Stimulated activated CD4-positive, alpha-beta T cell treated with anti-CD3 and anti-CD28 coated beads, TNF-alpha, amount 100 ng/mL, for 1 hour (primary cell): ENCODE measurements around the gene DENND5B.
"Not testable (repeated sequence)": the region's sequence is repeated elsewhere in the genome, so short reads cannot be mapped to it uniquely, and the experiment has no call there.

Source experiments
- DNase-seq, 3 donors: peaks; one replicate each; pipeline ENCODE4 v3.0.0-alpha.2; 2020; ENCODE audit warnings: low read depth in 3 of 3, low spot score in 1 of 3

DENND5B gene

DNA sequence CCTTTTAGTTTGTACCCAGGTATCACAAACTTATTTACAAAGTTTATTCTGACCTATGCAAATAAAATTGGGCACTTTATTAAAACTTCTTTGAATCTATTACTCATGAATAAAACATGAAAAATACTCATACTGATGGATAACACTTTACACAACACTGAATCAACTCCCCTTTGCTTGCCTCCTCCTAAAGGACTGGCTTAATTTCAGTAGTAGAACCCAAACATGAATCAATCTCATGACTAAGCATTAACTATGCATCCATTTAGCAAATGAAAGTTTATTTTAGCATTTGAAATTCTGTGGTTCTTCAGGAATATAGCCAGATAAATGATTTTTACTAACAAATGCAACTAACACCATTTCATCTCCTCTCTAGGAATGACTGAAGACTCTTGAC is 32.4 kb downstream of the DENND5B start:
- no peak for DNase-seq

DNA sequence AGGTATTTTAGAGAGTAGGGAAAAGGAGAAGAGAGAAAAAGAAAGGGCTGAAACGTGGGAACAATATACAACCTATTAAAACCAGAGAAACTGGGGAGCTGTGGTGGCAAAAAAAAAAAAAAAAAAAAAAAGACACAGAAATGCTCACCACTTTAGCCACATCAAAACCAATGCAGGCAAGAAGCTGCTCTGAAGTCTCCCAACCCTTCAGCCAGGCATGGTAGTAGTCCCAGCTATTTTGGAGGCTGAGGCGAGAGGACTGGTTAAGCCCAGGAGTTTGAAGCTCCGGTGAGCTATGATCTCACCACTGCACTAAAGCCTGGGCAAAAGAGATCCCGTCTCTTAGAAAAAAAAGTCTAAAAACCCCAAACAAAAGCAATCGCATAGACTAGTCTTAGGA is 33.2 kb downstream of the DENND5B start:
- no peak for DNase-seq

DNA sequence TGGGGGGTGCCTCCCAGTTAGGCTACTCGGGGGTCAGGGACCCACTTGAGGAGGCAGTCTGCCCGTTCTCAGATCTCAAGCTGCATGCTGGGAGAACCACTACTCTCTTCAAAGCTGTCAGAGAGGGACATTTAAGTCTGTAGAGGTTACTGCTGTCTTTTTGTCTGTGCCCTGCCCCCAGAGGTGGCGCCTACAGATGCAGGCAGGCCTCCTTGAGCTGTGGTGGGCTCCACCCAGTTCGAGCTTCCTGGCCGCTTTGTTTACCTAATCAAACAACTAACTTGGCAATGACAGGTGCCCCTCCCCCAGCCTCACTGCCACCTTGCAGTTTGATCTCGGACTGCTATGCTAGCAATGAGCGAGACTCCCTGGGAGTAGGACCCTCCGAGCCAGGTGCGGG is 35.5 kb downstream of the DENND5B start:
- DNase-seq: not testable (repeated sequence)

DNA sequence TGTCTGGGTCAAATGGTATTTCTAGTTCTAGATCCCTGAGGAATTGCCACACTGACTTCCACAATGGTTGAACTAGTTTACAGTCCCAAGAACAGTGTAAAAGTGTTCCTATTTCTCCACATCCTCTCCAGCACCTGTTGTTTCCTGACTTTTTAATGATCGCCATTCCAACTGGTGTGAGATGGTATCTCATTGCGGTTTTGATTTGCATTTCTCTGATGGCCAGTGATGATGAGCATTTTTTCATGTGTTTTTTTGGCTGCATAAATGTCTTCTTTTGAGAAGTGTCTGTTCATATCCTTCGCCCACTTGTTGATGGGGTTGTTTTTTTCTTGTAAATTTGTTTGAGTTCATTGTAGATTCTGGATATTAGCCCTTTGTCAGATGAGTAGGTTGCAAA is 40.3 kb downstream of the DENND5B start:
- not testable (repeated sequence) for DNase-seq

DNA sequence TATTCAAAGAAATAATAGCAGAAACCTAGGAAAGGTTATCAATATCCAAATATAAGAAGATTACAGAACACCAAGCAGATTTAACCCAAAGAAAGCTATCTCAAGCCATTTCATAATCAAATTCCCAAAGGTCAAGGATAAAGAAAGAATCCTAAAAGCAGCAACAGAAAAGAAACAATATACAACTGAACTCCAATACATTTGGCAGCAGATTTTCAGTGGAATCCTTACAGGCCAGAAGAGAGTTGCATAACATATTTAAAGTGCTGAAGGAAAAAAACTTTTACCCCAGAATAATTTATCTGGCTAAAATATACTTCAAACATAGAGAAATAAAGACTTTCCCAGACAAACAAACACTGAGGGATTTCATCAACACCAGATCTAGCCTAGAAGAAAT is 54.3 kb downstream of the DENND5B start:
- no peak for DNase-seq

DNA sequence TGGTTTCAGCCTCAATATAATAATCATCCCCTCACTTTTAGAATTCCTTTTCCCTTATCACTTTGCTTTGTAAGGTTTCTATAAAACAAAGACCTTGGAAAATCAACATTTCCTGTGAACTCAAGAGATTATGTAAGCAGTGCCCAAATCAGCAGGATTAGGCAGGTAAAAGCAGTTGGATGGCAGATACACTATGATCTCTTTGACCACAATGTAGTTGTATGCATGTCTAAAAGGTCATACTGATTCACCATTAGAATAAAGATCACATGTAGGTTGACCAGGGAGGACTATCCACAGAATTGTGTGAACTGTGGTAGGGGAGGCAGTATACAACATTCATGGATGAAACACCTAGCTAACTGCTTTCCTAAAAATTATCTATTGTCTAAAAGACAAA is 57.5 kb downstream of the DENND5B start:
- no peak for DNase-seq

DNA sequence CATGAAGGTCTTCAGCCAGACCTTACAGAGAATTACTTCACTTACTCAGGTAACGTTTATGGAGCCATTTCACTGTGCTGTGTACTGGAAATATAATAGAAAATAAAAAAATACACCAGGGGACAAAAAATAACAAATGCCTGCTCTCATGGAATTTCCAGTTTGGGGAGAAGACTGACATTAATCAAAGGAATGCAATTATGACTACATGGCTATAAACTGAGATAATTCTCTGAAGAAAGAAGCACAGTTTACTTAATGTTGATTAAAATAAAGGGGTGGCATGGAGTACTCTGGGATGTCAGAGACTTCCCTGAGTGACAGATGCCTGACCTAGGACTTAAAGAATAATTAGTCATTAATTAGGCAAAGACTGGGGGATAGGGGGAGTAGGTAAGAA is 59.0 kb downstream of the DENND5B start:
- DNase-seq: no peak

DNA sequence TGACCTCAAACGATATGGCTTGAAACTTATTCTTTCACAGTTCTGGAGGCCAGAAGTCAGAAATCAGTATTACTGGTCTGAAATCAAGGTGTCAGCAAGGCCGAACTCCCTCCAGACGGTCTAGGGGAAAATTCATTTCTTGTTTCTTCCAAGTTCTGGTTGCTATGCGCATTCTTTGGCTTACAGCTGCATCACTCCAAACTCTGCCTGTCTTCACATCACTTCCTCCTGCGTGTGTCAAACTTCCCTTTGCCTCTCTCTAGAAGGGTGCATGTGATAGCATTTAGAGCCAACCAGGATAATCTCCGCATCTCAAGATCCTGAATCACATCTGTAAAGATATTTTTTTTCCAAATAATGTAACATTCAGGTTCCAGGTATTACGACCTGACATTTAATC is 62.8 kb downstream of the DENND5B start:
- DNase-seq: no peak

DNA sequence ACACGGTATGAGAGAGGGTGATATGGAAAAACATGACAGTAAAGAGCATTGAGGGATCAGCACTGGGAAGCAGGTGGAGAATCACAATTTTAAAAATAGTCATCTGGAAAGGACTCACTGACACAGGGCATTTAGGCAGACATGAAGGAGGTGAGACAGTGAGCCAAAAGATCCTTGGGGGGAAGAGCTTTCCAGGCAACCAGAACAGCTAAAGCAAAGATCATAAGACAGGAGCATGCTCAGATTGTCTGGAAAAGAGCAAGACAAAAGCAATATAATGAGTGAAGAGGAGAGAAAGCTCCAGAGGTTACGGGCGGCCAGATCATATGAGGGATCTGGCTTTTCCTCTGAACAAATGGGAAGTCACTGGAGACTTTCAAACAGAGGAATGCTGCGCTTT is 63.9 kb downstream of the DENND5B start:
- DNase-seq: no peak

DNA sequence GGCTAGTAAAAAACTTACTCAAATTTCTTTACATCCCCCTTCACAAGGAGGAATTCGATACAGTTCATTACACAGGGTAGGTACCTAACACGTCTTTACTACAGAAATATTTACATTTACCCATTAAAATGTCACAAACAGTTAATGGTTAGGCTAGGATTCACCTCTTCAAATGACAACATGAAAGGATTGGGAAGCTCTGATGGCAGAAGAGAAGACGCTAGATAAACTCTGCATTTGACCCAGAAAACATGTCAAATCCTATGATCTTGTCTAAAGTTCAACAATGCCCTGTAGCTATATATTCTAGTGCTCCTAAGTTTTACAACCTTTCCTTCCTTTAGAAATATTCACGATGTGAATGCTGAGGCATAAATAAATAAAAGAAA is 64.8 kb downstream of the DENND5B start:
- no peak for DNase-seq

DNA sequence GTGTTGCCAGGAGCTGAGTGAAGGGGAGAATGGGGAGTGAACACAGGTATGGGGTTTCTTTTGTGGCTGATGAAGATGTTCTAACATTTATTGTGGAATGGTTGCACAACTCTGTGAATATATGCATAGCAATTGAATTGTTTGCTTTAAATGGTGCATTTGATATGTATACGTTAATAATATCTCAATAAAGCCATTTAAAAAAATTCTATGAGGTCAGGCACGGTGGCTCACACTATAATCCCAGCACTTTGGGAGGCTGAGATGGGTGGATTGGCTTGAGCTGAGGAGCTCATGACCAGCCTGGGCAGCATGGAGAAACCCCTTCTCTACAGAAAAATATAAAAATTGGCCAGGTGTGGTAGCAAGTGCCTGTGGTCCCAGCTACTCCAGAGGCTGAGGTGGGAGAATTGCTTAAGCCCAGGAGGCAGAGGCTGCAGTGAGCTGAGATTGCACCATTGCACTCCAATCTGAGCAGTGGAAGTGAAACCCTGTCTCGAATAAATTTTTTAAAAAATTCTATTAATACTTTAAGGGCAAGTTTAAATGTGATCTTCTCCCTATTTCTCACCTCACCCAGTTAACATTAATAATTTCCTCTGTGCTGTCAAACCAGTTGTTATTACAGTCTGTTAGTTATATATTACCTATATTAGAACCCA is 65.3 kb downstream of the DENND5B start:
- no peak for DNase-seq

DNA sequence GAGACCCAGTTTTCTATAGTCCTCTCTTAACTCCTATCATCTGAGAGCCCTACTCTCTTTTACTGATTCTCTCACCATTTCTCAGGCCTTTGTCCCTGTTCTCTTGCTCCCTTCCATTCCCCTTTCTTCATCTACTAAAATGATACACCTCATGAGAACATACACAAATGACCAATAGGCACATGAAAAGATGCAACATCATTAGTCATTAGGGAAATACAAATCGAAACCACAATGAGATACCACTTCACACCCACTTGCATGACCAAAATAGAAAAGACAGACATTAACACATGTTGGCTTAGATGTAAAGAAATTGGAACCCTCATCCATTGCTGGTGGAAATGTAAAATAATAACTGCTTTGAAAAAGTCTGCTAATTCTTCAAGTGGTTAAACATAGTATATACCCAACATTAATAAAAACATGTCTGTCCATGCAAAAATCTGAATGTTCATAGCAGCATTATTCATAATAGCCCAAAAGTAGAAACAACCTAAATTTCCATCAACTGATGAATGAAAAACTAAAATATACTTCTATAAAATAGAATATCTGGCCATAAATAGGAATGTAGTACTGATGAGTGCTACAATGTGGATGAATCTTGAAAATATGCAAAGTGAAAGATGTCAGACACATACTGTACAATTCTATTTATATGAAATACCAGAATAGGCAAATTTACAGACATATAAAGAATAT is 66.0 kb downstream of the DENND5B start:
- no peak for DNase-seq

DNA sequence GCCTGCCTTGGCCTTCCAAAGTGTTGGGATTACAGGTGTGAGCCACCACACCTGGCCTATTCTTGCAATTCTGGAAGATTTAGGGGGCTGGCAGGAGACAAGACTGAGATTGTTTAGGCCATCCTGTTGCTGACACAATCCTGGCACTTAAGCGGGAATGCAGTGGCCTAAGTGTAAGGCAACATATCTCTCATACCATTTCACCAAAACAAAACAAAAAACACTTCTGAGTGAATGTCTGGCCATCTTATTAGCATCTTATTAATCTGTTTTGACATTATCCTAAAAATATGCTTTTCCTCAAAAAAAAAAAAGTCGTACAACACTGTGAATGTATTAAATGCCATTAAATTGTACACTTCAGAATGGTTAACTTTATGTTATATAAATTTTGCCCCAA is 67.6 kb downstream of the DENND5B start:
- DNase-seq: no peak

DNA sequence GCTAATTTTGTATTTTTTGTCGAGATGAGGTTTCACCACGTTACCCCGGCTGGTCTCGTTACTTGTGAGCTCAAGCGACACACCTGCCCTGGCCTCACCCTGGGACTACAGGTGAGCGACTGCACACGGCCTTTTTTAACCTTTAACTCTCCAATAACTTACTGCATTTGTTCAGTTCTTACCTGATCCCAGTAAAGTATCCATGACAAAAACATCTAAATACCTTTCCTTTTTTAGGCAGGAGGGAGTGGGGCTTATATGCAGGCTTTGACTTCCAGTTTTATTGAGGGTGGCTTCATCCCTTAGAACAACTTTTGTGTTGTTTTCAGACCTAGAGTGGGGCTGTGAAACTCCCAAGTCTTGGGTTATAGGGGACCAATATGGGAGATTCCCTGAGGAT is 68.3 kb downstream of the DENND5B start:
- DNase-seq: no peak

DNA sequence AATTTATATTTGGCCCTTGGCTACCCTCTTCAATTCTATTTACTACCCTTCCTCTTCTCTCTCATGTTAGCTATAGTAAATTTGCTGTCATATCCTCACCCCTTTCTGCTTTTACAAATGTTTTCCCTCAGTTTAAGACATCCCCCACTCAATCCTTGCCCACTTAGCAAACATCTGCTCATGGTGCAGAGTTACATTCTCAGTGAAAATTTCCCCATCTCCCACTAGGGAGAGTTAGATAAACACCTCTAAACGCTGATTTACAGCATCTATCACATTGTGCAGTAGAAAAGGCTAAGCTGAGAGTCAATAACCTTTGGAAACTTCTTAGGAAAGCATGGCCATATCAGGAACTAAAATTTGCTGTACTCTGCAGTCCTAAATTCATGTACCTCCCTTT is 69.0 kb downstream of the DENND5B start:
- no peak for DNase-seq

DNA sequence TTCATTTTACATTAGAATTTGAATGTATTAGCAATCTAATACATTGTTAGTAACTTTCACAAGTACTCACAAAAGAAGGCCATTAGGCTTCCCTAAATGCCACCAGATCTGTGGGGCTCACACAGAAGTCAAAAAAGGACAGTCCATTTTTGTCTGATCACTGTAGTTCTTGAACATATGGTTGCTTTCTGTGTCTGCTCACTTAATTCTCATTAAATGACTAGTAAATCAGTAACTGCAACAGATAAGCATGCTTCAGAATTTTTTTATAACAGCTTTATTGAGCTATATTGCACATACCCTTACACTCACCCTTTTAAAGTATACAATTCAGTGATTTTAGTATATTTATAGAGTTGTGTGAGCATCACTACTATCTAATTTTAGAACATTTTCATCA is 71.4 kb downstream of the DENND5B start:
- no peak for DNase-seq

DNA sequence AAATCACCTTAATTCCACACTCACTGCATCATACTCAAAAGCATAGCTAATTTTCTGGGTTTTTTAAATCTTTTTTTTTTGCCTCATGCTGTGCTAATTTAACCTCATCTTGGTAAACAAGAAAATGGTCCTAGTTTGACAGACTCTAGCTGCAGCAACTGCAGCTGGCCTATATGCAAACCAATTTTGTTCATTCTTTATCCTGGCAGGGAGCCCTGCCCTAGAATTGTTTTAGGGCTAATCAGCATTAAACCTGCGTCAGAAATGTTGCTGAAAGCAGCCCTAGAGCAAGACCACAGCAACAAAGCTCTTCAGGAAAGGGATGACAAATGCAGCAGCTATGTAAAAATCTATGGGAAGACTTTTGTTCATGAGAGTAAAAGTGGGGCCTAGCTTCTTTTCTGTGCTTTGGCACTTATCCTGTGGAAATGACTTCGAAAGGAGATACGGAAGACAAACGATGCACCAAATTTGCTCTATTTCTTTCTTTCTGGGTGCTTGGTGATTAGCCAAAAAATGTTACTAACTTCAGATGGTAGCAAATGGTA is 72.2 kb downstream of the DENND5B start:
- no peak for DNase-seq

DNA sequence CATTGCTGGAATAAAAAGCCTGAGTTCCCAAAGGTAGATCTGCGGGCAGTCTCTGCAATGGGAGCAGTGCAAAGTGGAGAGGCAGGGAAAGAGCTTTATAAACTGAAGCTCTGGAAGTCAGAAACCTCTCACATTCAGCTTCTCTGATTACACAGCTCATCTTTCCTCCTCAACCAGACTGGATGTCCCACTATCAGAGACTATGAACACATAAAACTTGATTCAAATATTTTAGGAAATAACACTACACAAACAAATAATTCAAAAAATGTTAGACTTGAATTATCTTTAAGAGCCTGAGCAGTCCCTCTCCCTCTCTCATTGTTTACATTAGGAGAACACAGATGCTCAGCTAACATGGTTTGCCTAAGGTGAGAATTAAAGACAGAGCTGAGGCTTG is 72.9 kb downstream of the DENND5B start:
- DNase-seq: no peak

DNA sequence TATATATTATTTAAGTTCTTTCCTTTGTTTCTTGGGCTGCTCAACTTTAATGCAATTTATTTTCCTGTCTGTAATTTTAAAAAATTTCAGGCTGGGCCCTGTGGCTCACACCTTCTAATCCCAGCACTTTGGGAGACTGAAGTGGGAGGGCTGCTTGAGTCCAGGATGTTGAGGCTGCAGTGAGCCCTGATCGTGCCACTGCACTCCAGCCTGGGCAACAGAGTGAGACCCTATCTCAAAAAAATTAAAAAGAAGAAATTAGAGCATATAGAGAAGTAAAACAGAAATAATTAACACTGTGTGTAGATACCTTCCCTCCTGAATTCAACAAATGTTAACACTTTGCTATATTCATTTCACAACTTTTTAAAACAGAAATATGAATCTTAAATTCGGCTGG is 74.2 kb downstream of the DENND5B start:
- no peak for DNase-seq

DNA sequence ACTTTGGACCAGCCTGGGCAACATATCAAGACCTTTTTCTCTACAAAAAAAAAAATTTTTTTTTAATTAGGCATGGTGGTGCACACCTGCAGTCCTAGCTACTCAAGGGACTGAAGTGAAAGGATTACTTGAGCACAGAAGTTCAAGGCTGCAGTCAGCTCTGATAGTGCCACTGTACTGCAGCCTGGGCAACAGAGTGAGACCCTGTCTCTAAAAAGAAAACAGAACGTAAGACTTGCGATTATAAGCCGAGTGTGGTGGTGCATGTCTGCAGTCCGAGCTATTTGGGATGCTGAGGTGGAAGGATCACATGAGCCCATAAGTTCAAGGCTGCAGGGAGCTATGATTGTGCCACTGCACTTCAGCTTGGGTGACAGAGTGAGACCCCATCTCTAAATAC is 76.0 kb downstream of the DENND5B start:
- no peak for DNase-seq

DNA sequence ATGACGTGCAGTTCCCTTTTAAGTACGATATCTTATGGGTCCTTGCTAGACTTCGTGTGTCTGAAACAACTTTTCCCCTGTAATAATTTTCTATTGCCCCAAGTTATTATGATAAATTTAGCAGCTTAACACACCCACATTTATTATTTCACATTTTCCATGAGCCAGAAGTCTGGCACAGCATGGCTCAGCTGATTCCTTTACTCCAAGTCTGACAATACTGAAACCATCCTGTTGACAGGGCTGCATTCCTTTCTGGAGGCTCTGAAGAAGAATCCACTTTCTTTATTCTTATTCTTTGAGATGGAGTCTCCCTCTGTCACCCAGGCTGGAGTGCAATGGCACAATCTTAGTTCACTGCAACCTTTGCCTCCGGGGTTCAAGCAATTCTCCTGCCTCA is 80.9 kb downstream of the DENND5B start:
- no peak for DNase-seq

DNA sequence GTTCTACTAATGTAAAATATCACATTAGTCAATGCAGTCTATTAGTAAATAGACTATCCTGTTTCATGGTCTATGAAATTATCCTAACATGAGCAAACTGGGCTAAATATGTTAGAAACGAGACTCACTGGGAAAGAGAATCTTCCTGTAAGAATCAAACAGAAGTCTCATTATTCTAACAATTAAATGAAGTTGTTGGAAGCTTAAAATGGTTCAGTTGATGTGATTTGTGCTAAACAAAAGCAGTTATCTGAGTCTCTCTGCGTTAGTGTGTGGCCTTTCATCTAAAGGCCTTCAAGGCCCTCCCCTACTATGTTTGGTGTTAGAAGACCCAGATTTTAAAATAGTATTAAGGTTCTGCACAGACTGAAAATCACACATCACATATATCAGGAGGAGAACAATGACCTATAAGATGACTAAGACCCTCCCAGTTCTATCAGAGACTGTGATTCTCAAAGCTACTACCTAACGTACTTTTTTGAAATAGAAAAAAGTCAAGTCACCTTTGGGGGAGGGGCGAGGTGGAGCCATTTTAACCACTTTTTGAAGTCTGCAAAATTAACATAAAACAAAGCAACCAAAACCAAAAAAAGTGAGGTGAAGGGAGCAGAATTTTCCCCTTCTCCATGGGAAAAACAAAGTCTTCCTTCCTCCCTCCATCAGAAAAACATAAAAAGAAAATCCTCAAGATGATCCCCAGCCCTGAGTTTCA is 82.3 kb downstream of the DENND5B start:
- no peak for DNase-seq
